HG02840 (cell line): ENCODE results near the gene GMFB.
"Not testable (repeated sequence)": the region's sequence is repeated elsewhere in the genome, so short reads cannot be mapped to it uniquely, and the experiment has no call there.

Source experiments
- ATAC-seq: cut with Tn5 transposase; IDR thresholded peaks from one replicate; pipeline ENCODE4 v1.9.1; 2021; ENCODE audit warnings: mild to moderate bottlenecking, moderate library complexity, moderate number of reproducible peaks; ENCODE audit not compliant: unreplicated experiment, low FRiP score

The GMFB gene

DNA sequence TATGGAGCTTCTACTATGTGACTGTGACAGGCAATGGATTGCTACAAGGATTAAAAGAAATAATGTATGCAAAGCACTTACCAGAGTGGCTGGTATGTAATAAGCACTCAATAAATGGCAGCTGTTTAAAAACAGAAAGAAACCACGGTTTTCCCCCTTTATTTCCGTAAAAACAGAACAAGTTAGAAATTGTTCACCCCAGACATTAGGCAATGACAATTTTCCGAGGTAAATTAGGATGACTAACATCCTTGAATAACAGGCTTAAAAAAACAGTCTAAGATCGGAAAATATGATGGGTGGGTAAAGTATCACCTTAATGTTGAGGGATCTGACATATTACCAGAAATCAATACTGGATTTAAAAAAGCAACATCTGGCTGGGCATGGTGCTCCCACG lies 26.7 kb downstream of the GMFB start:
- no peak for ATAC-seq

- ATAC-seq: no peak
These were observed 29.7 kb downstream of the GMFB start for GRCh38 chr14:54459106-54459505.

GRCh38 chr14:54458536-54458935 lies 30.2 kb downstream of the GMFB start:
- ATAC-seq: not testable (repeated sequence)

DNA sequence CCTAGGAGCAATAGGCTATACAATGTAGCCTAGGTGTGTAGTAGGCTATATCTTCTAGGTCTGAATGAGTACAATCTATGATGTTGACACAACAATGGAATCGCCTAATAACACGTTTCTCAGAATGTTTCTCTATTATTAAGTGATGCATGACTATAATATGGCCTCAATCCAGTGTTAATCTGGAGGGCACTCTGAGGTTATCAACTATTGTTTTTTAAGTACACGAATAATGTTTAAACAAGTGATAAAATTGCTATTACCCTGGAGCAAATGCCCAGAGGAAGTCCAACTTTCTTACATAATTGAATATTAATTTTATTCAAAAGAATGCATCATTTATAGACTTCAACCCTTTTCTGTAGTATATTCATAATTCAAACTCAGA lies 31.2 kb downstream of the GMFB start:
- no peak for ATAC-seq

DNA sequence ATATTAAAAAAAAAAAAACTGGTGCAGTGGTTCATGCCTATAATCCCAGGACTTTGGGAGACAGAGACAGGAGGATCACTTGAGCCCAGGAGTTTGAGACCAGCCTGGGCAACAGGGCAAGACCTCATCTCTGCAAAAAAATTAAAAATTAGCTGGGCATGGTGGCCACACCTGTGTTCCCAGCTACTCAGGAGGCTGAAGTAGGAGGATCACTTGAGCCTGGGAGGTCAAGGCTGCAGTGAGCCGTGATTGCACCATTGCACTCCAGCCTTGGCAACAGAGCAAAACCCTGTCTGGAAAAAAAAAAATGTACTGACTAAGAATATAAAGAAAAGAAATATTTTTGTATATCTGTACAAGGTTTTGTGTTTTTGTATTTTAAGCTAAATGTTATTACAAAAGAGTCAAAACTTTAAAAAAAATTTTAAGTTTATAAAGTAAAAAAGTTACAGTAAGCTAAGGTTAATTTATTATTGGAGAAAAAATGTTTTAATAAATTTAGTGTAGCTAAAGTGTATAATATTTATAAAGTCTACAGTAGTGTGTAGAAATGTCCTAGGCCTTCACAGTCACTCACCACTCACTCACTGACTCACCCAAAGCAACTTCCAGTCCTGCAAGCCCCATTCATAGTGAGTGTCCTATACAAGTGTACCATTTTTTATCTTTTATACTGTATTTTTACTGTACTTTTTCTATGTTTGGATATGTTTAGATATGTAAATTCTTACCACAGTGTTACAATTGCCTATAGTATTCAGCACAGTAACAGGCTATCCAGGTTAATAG lies 31.8 kb downstream of the GMFB start:
- ATAC-seq: not testable (repeated sequence)

DNA sequence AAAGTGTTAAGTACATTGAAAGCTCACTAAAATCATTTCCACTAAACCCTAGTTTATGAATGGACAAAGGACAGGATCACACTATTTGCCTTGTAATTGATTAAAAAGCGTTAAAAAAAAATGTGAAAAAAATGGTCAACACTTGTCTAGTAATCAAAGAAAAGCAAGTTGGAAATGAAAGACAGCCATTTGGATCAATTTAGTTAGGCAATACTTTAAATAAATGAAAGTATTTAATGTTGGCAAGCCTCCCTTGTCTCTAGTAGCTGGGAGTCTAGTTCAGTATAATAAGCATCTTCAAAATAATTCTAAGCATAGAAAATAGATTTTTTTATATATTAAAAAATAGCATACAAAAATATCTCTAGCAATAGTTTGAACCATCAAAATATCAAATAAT lies 33.4 kb downstream of the GMFB start:
- no peak for ATAC-seq

GRCh38 chr14:54453990-54454389 lies 34.8 kb downstream of the GMFB start:
- not testable (repeated sequence) for ATAC-seq

DNA sequence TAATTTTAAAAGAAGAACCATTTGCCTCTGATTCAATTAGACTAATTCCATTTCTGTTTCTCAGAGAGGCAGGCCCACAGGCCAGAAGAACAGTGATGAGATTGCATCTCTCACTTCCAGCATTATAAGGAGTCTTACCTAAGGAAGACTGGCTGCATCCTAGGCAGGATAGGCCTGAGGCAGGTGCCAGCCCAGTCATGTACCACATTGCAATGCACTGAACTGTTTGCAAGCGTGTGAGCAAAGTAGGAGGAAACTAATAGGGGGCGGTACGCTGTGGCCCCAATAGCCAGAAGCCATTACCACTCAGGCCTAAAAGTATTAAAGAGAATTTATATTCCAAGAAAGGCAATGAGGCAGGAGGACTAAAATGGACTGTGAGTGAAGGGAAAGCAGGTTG lies 35.5 kb downstream of the GMFB start:
- no peak for ATAC-seq

DNA sequence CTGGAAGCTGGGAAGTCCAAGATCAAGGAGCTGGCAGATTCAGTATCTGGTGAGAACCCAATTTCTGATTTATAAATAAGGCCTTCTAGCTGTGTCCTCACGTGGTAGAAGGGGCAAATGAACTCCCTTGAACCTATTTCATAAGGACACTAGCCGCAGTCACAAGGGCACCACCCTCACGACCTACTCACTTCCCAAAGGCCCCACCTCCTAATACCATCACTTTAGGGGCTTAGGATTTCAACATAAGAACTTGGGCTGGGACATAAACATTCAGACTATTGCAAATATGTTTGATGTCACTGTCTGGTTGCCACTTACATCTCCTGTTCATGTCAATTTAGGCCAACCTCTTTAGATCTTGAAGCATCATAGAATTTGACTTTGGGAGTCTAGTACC lies 36.8 kb downstream of the GMFB start:
- no peak for ATAC-seq

DNA sequence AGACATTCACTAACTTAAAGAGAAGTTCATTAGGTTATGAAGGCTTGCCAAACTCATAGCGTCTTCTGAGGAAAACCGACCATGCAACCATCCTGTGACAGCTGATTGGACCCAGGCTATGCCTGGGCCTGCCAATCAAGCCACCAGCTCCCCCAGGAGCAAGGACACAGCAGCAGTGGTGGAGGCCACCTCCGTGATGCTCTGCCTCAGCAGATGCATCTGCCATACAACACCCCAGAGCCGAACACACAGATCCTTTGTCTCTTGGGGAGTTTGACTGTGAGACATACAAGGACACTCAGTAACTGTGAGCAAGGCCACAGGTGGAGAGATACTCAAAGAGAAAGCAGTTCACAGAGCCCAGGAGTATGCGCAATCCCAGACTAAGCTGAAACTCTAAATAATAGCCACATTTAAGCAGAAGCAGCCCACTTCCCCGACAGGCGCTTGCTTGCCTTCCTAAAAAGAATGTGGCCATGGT lies 37.6 kb downstream of the GMFB start:
- ATAC-seq: no peak

GRCh38 chr14:54450535-54450934 lies 38.2 kb downstream of the GMFB start:
- no peak for ATAC-seq

- ATAC-seq: no peak
These were observed 41.5 kb downstream of the GMFB start for GRCh38 chr14:54447231-54447692.

DNA sequence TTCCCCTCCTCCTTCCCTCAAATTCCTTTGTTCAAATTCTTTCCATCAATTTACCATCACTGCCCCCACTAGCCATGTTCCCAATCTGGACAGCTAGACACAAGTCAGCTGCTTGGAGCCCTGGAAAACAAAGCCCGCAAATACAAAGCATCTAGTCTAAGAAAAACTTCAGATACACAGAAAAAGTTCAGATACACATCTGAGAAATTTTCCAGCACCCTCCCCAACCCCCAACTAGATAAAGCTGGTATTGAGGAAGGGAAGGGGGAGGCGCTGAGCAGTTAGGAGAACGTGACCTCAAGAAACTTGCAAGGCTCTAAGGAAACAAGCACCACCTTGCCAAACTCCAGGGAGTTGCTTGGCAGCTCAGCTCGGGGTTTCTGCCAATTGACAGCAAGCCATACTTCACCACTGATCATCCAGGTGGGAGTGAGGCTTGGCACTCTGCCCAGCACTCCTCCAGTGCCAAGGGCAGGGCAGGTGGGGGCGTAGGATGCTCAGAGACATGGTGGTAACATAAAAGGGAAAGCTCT lies 42.6 kb downstream of the GMFB start:
- ATAC-seq: no peak

- ATAC-seq: no peak
These were observed 44.1 kb downstream of the GMFB start for GRCh38 chr14:54444681-54445080.

DNA sequence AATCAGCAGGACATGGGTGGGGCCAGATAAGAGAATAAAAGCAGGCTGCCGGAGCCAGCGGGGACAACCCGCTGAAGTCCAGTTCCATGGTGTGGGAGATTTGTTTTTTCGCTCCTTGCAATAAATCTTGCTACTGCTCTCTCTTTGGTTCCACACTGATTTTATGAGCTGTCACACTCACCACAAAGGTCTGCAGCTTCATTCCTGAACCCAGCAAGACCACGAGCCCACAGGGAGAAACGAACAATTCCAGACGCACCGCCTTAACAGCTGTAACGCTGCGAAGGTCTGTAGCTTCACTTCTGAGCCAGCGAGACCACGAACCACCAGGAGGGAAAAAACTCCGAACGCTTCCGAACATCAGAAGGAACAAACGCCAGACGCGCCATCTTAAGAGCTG lies 44.8 kb downstream of the GMFB start:
- ATAC-seq: no peak

- ATAC-seq: not testable (repeated sequence)
These were observed 45.8 kb downstream of the GMFB start for GRCh38 chr14:54442961-54443360.

GRCh38 chr14:54440873-54441868 lies 47.6 kb downstream of the GMFB start, which contains the start of gene CNIH1:
CNIH1 (minus strand) TSS chr14:54441374; CDS start chr14:54441327, 47 bp downstream.
- ATAC-seq: peak; percentile 97

DNA sequence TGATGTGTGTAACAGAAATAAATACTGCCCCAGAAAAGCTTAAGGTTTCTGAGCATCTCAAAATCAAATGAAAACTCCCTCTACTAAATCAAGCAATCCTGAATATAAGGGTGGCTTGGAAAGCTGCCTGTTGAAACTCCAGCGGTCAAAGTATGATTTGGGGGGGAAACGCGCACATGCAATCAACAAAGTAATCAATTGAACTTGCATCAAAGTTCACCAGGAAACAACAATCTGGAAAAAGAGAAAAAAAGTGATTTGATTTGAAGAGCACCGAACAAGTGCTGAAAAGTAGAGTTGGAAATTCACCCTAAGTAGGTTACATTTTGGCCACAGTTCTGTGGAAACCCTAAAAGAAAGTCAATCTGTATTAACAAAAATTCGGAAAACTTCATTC lies 48.3 kb downstream of the GMFB start:
- ATAC-seq: no peak

GRCh38 chr14:54440037-54440436 lies 48.7 kb downstream of the GMFB start:
- ATAC-seq: no peak

DNA sequence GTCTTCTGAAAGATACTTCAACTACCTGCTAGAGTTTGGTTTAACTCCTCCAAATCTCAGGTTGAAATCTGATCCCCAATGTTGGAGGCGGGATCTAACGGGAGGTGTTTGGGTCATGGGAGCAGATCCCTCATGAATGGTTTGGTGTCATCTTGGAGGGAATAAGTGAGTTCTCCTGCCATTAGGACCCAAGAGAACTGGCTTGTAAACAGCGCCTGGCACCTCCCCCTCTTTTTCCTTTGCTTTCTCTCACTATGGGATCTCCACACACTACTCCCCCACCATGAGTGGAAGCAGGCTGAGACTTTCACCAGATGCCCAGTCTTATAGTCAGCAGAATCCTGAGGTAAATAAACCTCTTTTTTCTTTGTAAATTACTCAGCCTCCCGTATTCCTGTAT lies 50.1 kb downstream of the GMFB start:
- ATAC-seq: no peak

GRCh38 chr14:54437954-54438353 lies 50.8 kb downstream of the GMFB start:
- ATAC-seq: not testable (repeated sequence)
